Measurements from ENCODE around the gene KCNJ12.
"Not testable (repeated sequence)": the region's sequence is repeated elsewhere in the genome, so short reads cannot be mapped to it uniquely, and the experiment has no call there.

GRCh38 chr17:21420503-21421090 is 44.4 kb downstream of the KCNJ12 start:
- TF ChIP-seq CTCF, POLR2A (IDR thresholded peaks at IDR 0.05): not testable (repeated sequence)

Data from Peyer's patch (tissue), 4 donors.